Measurements from ENCODE around the gene RFX7. TPM values are rescaled to one million over a fixed set of nuclear protein-coding genes. Genes with fewer than 3 reads are reported as not detected.

RFX7 gene
- total RNA-seq, 1 experiment from 2014 or later: 43.4 TPM

DNA sequence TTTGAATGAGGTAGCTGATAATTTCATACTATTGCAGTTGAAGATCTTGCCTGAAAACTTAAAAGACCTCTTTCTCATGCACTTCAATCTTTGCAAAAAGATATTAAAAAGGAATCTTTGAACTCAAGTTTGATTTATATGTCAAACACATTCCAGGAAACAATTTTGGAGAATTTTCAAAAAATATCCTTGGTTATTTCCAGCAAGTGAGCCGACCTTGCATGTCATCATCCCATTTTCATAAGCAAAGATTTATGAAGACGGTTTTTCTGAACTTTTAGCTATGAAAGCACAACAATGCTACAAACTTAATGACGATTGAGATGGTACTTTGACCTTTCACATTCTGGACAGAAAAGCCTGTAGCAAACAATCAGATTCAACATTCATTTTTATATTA is 95.6 kb downstream of the RFX7 start:
- Histone ChIP-seq H3K56ac (ENCODE audit: insufficient read length, low read depth, low read length) (no peak overlapping the region), H3K79me1 (ENCODE audit: insufficient read depth, low read depth, low read length, poor library complexity, severe bottlenecking) (peaks cover 4% of the 10 kb centered on the region), H3K23ac (ENCODE audit: insufficient read length, low read depth, low read length) (no peak overlapping the region), H3K23me2 (ENCODE audit: insufficient read length, low read depth, low read length, poor library complexity, severe bottlenecking) (no peaks in the 10 kb centered on the region), H3K9me3 (ENCODE audit: control insufficient read depth, low read depth, low read length) (no peaks in the 10 kb centered on the region), H3K4me2 (ENCODE audit: insufficient read depth, insufficient read length, low read length) (no peak overlapping the region), H2BK20ac (ENCODE audit: low read depth, low read length, poor library complexity, severe bottlenecking) (no peak overlapping the region), H2BK120ac (ENCODE audit: low read depth, low read length, poor library complexity, severe bottlenecking) (no peak overlapping the region), H4K8ac (replicated peaks; ENCODE audit: insufficient read length, low read depth, low read length) (no peak overlapping the region), H3K27me3 (ENCODE audit: insufficient read depth, low read length) (no peaks in the 10 kb centered on the region), H2AFZ (ENCODE audit: low read length) (no peak overlapping the region), H2BK15ac (ENCODE audit: low read depth, low read length) (no peak overlapping the region), H2BK12ac (ENCODE audit: insufficient read length, low read depth, low read length) (no peak overlapping the region), H2AK5ac (ENCODE audit: insufficient read length, low read length) (no peak overlapping the region), H3K79me2 (ENCODE audit: insufficient read depth, low read length) (peaks cover 13% of the 10 kb centered on the region; the same call in 1 of the 2 replicates), H3K27ac (ENCODE audit: insufficient read length, low read depth, low read length) (no peak overlapping the region), H3K18ac (ENCODE audit: insufficient read length, low read depth, low read length) (no peak overlapping the region), H3K14ac (ENCODE audit: insufficient read depth, low read length) (no peak overlapping the region), H4K20me1 (ENCODE audit: control insufficient read depth, insufficient read depth, insufficient read length) (no peaks in the 10 kb centered on the region), H3K9ac (ENCODE audit: extremely low read depth, insufficient read length, low read length) (no peak overlapping the region), H4K5ac (ENCODE audit: insufficient read length, low read depth, low read length) (no peak overlapping the region), H3K4ac (ENCODE audit: low read depth, low read length) (no peak overlapping the region), H3K4me1 (ENCODE audit: insufficient read depth, low read length) (peaks cover 3% of the 10 kb centered on the region; the same call in 1 of the 2 replicates), H4K91ac (ENCODE audit: insufficient read length, low read depth, low read length) (no peak overlapping the region), H3T11ph (ENCODE audit: low read length) (no peak overlapping the region), H2BK5ac (ENCODE audit: insufficient read length, low read length) (no peak overlapping the region)
- H3K4me1 Mint-ChIP-seq: peaks cover 25 to 37% of the 10 kb centered on the region in 2 experiments
- DNase-seq: no peak
- no peaks in the 10 kb centered on the region for H3K27me3 Mint-ChIP-seq (ENCODE audit: low read depth)
- TF ChIP-seq, protein P1, sequence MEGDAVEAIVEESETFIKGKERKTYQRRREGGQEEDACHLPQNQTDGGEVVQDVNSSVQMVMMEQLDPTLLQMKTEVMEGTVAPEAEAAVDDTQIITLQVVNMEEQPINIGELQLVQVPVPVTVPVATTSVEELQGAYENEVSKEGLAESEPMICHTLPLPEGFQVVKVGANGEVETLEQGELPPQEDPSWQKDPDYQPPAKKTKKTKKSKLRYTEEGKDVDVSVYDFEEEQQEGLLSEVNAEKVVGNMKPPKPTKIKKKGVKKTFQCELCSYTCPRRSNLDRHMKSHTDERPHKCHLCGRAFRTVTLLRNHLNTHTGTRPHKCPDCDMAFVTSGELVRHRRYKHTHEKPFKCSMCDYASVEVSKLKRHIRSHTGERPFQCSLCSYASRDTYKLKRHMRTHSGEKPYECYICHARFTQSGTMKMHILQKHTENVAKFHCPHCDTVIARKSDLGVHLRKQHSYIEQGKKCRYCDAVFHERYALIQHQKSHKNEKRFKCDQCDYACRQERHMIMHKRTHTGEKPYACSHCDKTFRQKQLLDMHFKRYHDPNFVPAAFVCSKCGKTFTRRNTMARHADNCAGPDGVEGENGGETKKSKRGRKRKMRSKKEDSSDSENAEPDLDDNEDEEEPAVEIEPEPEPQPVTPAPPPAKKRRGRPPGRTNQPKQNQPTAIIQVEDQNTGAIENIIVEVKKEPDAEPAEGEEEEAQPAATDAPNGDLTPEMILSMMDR (conservative IDR thresholded peaks at IDR 0.05): no peak
- peaks cover 16 to 31% (median 23%) of the 10 kb centered on the region in 3 experiments for H3K36me3 Mint-ChIP-seq (ENCODE audit: insufficient read depth in 1 of 3, low read depth in 3 of 3)
- H3K9me3 Mint-ChIP-seq: peaks cover 0 to 11% of the 10 kb centered on the region in 2 experiments; a peak in 3 of 5 replicates
- peak overlapping the region in 1 of 3 experiments; percentile 27; a peak in 1 of 7 replicates for H3K27ac Mint-ChIP-seq
- WGBS (ENCODE audit: extremely low coverage, insufficient read length, low lambda C conversion rate): no CpG with 5 or more reads among the region's 3 CpGs
- no peak overlapping the region for H3K4me3 Mint-ChIP-seq

Data from H9 (cell line).